HG03064 (cell line): ENCODE data around the gene FUT1.
A peak's percentile ranks its signal among the peaks of the same experiment; 100 is the strongest.
"Not testable (repeated sequence)": the region's sequence is repeated elsewhere in the genome, so short reads cannot be mapped to it uniquely, and the experiment has no call there.

ENCODE experiments used
- ATAC-seq: cut with Tn5 transposase; IDR thresholded peaks from one replicate; pipeline ENCODE4 v1.9.1; 2021; ENCODE audit warnings: low read depth; ENCODE audit not compliant: unreplicated experiment

FUT1 gene

DNA sequence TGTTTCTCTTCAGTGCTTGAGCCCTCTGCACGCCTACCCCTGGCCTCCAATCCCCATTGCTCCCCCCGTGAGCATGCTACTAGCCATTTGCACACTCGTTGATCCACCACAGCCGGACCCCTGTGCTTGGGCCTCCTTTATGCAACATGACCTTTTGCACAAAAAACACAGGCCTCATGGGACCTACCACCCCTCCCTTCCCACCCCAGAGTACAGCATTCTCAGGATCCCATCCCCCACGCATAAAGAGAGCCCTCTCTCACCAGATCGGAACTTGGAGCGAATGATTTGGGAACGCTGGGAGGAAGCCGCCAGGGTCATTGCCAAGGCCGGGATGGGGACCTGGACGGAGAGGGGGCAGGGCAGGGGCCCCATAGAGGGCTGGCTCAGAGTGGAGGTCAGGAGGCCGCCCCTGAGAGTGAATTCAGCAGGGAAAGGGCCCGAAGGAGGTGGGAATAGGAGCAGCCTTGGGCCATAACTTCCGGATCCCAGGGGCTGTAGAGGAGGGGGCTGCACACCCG is 33.7 kb downstream of the FUT1 start:
- ATAC-seq: no peak

- ATAC-seq: not testable (repeated sequence)
Measured at GRCh38 chr19:48718106-48718505, 34.3 kb downstream of the FUT1 start.

DNA sequence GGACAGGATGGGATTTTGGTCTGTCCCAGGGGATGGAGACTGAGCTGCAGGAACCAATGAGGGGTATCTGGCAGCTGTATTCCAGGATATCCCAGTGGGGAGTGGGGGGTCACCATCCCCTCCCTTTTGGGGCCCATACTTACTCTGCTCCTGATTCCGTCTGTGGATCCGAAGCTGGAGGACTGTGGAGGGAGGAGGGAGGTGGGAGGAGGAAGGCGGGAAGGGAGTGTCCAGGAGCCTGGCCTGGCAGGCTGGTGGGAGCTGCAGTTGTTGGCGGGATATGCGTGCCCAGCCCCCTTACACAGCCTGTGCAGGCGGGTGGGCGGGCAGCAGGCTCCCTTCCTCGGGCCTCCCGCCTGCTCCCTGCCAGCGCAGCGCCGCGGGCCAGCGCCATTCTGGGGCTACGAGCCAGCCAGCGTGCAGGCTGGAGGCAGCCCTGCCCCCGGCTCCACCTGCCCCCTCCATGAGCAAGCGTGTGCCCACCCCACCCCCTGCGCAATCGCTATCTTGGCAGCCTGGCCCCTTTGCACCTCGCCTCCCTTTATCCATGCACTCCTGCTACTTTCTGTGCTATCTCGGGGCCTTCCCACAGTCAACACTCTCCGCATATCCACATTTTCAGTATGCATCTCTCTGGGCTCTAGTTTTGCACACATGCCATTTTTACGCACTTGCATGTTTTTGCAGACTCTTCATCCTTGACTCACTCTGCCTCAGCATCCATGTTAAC is 35.7 kb downstream of the FUT1 start:
- ATAC-seq: no peak

GRCh38 chr19:48715681-48716171 is 36.7 kb downstream of the FUT1 start:
- no peak for ATAC-seq

DNA sequence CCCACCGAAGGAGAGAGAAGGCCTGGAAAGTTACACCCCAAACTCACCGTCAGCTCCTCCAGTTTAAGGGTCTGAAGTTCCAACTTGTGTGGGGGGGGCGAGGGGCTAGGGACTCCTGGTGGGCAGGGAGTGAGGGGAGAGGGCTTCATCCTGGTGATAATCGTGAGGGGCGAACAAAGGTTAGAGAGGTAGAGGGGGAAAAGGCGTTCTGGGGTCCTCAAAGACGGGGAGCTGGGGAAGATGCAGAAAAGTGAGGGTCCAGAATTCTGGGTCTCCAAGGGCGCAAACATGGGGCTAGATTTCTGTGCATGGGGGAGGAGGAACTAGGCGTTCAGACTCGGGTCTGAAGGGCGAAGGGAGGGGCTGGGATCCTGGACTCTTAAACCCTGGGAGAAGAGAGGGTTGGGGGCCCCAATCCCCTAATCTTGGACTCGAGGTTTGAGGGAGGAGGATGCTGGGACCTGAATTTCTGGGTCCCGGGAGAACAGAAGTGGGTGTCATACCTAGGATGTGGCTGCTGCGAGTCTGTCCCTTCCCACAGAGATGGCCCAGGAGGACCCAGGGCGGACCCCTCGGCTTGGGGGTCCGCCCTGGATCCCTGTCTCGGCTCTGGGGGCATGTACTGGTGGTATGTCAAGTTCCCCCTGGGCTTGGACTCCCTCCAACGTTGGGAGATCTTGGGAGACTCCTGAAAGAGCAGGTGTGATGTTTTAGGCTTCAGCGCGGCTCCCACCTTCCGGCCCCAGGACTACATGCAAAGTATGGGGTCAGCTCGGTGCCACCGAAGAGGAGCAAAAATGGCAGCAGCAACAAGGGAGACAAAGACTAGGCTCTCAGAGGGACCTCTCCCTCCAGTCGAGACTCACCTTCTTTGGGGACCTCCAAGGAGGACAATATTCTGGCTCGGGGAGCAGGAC is 37.4 kb downstream of the FUT1 start:
- no peak for ATAC-seq

DNA sequence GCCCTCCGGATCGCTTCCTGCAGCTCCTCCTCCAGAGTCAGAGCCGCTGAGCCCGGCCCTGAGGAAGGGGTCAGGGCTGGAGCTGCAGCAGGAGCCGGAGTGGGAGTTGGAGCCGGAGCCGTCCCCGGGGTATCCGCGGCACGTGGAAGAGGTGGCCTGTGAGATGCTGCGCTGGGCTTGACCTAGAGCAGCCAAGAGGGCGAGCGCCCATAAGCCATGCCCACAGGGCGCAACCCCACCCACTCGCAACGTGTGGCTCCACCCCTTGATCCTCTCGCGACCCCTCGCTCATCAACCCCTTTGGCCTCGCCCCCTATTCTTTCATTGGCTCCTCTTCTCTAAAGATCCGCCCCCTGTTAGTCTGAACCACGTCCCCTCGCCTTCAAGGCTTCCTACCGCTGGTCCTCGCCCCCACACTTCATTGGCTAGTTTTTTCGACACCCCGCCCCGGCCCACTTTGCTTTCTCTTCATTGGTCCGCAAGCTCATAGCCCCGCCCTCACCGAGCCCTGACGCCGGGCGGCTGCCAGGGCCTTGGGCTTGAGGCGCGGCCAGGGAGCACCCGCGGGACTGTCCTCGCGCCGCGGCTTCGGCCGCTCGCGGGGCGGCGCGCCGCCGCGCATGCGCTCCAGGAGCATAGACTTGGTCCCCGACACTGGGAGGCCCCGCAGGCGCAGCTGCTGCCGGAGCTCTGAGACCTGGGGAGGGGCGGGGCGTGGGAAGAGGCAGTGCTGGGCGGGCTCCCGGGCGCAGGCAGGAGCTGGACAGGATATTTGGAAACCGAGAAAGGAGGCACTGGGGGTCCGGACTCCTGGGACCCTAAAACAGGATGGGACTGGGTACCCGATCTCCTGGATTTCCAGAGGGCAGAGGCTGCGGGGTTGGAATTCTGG is 38.3 kb downstream of the FUT1 start:
- ATAC-seq: peak; percentile 81

DNA sequence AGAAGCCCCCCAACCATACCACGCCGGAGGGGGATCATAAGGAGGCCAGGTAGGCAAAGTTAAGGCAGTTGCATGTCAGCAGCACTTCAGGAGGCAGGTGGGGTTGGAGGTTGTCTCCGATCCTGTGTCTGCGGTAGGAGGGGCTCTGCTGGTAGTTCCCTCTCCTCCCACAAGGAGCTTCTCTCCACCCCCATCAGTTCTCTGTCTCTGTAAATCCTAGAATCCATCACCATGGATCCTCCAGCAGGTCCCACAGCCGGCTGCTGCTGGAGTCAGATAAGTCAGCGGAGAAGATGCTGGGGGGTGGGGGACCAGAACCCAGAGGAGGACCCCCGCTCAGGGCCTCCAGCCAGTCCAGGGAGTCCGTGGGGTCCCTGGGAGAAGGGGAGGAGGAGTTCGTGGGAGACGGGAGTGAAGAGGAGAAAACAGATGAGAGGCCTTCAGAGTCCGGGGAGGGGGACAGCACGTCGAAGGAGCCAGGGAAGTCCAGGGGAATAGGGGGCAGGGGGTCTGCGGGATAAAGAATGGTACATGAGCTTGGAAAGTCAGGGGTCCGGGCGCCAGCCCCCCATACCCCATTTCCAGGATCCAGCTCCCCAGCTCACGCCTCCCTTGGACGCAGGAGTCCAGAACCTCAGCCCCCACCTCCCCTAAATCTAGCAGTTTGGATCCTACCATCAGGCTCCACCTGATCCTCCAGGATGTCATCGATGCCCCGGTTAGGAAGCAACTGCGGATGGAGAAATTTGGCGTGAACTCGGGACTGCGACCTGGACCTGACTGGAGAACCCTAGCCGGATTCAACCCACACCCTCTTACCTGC is 39.2 kb downstream of the FUT1 start:
- ATAC-seq: no peak

GRCh38 chr19:48711106-48711662 is 41.3 kb downstream of the FUT1 start:
- ATAC-seq: no peak

- no peak for ATAC-seq
Measured at GRCh38 chr19:48708471-48708870, 44.0 kb downstream of the FUT1 start.

DNA sequence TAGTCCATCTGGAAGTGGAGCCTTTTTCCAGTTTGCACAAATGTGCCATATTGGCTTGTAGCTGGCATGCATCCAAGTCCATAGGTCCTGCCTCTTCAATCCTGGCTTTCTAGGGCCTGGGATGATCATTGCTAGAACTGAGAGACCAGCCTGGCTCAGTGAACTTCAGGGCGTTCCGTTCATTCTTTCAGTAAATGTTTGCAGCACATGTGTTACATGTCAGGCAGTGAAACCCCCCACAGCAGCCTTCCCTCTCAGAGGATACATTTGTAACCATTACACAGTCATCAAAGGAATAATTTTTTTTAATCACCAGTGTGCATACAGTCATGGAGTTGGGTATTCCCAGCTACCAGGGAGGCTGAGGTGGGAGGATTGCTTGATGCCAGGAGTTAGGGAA is 47.0 kb downstream of the FUT1 start:
- ATAC-seq: no peak

- ATAC-seq: no peak
Measured at GRCh38 chr19:48703316-48703715, 49.1 kb downstream of the FUT1 start.

- ATAC-seq: no peak
Measured at GRCh38 chr19:48702701-48703100, 49.7 kb downstream of the FUT1 start.

GRCh38 chr19:48698046-48698445 is 54.4 kb downstream of the FUT1 start:
- no peak for ATAC-seq
